Fibroblast of upper back skin (primary cell): Measurements from ENCODE around the gene SLC5A6.

Experiments
- DNase-seq: peaks from one replicate; pipeline ENCODE4 v3.0.0-alpha.2; 2013

Gene SLC5A6

DNA sequence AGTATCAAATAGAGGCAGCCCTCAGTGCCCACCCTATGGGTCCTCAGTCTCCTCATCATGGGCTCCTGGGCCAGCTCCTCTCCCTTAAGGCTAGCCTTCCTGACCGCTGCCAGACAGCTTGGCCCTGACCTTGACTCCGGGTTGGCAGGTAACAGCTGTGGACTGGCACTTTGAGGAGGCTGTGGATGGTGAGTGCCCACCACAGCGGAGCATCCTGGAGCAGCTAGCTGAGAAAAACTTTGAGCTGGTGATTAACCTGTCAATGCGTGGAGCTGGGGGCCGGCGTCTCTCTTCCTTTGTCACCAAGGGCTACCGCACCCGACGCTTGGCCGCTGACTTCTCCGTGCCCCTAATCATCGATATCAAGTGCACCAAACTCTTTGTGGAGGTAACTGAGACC is 24.1 kb upstream of the SLC5A6 start:
- no peak for DNase-seq

DNA sequence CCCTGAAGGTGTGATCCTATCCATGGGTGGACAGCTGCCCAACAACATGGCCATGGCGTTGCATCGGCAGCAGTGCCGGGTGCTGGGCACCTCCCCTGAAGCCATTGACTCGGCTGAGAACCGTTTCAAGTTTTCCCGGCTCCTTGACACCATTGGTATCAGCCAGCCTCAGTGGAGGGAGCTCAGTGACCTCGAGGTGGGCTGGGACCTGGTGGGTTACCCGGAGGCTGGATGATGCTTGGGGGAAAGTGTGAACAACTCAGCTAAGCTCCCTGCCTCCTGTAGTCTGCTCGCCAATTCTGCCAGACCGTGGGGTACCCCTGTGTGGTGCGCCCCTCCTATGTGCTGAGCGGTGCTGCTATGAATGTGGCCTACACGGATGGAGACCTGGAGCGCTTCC is 21.3 kb upstream of the SLC5A6 start:
- no peak for DNase-seq

DNA sequence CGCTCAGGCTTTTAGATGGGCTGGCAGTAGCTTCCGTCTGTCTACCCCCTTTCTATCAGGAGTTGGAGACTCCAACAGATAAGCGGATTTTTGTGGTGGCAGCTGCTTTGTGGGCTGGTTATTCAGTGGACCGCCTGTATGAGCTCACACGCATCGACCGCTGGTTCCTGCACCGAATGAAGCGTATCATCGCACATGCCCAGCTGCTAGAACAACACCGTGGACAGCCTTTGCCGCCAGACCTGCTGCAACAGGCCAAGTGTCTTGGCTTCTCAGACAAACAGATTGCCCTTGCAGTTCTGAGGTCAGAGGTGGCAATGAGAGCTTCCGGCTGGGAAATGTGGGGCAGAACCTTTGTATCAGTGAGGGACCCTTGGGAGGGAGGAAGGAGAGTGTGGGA is 19.9 kb upstream of the SLC5A6 start:
- no peak for DNase-seq

DNA sequence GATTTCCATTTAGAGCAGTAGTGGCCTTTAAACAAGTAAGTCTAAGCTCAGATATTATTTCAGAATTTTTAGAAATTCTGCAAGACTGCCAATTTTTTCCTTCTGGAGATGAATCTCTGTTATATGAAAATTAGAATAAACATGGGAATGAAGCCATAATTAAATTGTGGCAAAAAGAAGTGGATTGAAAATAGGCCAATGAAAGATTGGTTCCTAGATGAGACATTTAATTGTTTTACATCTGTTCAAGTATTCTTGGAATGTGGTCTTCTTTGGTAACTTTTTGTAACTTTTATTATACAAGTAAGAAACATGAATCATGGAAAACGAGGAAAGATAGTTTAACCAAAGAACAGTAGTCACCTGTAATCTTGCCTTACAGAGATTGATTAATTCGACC is 15.4 kb upstream of the SLC5A6 start:
- DNase-seq, result no peak

DNA sequence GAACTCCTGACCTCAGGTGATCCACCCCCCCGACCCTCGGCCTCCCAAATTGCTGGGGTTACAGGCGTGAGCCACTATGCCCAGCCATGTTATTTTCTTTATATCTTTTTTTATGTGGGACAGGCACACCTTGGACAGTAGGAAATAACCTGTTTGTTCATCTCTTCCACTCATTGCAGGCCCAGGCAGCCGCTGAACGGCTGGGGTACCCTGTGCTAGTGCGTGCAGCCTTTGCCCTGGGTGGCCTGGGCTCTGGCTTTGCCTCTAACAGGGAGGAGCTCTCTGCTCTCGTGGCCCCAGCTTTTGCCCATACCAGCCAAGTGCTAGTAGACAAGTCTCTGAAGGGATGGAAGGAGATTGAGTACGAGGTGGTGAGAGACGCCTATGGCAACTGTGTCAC is 13.5 kb upstream of the SLC5A6 start:
- DNase-seq, result no peak

DNA sequence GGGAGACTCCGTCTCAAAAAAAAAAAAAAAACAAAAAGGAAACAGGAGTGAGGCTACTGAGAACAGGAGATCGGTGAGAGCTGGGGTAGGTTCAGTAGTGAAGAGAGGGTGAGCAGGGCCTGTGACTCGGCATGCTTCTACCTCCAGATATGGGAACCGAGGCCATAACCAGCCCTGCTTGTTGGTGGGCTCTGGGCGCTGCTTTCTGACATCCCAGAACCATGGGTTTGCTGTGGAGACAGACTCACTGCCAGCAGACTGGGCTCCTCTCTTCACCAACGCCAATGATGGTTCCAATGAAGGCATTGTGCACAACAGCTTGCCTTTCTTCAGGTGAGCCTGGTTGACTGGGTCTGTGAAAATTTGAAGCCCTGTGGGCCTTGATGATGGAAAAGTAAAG is 11.3 kb upstream of the SLC5A6 start:
- no peak for DNase-seq

DNA sequence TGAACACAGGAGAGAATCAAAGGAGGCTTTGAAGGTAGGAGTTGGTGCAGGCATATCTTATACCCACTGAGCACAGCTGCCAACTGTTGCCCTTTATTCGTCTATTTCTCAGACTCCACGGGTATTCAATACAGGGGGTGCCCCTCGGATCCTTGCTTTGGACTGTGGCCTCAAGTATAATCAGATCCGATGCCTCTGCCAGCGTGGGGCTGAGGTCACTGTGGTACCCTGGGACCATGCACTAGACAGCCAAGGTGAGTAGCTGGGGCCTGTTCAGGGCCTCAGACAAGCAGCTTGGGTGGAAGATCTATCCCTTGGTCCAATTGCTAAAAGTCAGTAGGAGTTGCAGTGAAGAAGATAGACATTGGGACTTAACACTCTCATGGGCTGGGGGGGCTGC is 10.3 kb upstream of the SLC5A6 start:
- no peak for DNase-seq

DNA sequence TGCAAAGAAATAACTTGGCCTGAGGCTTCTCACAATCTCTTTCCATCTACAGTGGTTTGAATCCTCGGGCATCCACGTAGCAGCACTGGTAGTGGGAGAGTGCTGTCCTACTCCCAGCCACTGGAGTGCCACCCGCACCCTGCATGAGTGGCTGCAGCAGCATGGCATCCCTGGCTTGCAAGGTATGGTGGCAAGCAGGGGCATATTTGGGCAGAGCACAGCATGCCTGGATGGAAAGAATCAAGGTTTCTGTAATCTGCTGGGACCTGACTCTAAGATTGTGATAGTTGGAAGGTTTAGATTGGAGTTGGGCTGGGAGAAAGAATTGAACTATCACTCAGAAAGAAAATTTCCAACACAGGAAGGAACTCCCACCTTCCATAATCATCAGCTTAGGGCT is 9.1 kb upstream of the SLC5A6 start:
- DNase-seq, result no peak

DNA sequence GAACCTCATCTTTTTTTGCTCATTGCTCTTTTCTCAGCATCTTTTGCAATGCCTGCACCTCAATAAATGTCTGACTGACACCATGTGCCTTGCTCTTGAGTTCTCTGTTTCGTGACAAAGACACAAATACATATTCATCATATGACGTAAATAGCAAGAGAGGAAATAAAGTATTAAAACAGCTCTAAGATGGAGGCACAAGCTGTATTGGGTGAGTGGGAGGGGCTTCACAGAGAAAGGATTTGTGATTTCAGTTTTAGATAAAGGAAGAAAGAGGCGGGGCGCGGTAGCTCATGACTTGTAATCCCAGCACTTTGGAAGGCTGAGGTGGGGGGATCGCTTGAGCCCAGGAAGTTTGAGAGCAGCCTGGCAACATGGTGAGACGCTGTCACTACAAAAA is 8.0 kb upstream of the SLC5A6 start:
- DNase-seq, result no peak

DNA sequence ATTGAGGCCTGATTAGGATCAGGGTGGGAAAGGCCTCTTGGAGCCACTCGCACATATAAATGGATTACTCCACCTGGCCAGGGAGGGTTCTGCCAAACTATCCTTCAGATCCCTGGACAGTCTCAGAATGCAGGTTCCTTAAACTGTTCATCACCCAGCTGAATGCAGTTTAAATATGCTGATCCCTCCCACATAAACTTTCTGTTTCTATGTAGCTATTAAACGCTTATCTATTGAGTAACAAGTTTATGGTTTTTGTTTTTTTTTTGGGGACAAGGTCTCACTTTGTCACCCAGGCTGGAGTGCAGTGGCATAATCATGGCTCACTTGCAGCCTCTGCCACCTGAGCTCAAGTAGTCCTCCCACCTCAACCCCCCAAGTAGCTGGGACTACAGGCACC is 7.0 kb upstream of the SLC5A6 start:
- no peak for DNase-seq

DNA sequence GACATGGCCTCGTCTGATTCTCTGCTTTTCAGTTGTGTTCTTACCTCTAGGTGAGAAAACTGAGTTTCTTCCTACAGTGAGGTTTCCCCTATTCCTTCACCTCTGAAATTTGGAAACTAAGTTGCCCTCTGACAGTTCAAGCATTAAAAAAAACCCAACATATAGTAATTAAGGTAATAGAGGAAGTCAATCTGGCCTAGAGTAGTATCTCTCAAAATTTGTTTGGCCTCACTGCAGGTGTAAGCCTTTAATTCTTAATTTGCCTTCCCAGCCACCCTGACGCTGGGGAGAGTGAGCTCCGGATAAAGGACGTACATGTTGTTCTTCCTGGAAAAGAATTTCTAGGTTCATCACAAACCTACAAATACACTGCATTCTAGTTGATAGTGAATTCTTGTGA is 6.5 kb upstream of the SLC5A6 start:
- no peak for DNase-seq

DNA sequence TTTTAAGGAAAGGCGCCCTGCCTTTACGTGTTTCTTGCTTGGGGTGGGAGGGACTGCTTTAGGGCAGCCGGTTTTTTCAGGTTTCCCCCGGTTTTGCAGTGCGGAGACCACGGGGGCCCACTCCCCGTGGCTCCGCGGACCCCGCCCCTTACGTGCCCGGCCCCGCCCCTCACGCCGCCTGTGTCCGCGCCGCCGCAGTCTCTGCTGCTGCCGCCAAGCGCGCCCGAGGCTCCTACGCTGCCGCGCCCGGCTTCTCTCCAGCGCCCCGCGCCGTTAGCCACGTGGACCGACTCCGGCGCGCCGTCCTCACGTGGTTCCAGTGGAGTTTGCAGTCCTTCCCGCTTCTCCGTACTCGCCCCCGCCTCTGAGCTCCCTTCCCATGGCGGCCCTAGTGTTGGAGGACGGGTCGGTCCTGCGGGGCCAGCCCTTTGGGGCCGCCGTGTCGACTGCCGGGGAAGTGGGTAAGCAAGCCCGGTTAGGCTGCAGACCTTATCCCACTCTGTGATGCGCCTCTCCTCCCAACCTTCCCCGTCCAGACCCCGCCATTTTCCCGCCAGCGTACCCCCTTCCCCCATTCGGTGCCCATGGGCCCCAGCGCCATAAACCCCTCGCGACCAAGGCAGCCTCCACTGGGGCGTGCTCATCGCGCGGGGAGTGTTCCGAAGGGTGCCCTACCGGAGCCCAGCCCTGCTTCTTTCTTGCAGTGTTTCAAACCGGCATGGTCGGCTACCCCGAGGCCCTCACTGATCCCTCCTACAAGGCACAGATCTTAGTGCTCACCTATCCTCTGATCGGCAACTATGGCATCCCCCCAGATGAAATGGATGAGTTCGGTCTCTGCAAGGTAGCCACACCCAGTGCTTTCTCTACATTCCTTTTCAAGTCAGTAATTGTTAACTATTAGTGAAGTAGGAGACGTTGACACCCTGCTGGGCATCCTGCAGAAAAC is 5.4 kb upstream of the SLC5A6 start, which contains the start of gene CAD:
TSS of gene CAD (plus strand) at position 197 of the 949 bp plus-strand sequence. CDS start at position 380, 183 bp downstream.
- peak; percentile 81 for DNase-seq

DNA sequence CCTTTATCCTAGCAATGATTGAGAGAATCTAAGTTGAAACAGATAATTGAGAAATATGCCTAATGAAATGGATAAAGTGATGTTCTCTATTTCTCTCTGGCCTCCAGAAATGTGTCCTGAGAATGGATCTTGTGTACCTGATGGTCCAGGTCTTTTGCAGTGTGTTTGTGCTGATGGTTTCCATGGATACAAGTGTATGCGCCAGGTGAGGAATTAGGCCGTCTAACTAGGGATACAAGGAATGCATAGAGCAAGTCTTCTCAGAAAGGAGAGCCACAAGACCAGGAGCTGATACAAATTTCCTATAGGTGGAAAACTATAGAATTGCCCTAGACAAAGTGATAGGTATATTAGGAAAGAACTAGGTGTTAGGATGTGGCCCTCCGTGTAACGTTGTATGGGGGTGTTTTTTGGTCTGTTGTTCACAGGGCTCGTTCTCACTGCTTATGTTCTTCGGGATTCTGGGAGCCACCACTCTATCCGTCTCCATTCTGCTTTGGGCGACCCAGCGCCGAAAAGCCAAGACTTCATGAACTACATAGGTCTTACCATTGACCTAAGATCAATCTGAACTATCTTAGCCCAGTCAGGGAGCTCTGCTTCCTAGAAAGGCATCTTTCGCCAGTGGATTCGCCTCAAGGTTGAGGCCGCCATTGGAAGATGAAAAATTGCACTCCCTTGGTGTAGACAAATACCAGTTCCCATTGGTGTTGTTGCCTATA is 4.5 kb upstream of the SLC5A6 start:
- no peak for DNase-seq

DNA sequence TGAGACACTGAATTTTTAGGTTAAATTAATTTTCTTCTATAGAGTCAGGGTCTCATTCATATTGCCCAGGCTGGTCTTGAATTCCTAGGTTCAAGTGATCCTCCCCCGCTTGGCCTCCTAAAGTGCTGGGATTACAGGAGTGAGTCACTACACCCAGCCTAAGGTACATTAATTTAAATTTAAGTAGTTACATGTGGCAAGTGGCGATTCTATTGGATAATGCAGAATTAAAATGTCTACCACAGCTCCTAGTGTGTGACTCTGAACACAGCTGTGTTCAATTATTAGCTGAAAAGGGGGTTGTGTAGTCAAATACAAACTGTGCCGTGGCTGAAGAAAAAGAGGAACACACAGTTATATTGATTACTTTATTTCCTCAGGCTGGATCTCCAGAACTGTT is 2.9 kb upstream of the SLC5A6 start:
- DNase-seq, result peak; percentile 88

DNA sequence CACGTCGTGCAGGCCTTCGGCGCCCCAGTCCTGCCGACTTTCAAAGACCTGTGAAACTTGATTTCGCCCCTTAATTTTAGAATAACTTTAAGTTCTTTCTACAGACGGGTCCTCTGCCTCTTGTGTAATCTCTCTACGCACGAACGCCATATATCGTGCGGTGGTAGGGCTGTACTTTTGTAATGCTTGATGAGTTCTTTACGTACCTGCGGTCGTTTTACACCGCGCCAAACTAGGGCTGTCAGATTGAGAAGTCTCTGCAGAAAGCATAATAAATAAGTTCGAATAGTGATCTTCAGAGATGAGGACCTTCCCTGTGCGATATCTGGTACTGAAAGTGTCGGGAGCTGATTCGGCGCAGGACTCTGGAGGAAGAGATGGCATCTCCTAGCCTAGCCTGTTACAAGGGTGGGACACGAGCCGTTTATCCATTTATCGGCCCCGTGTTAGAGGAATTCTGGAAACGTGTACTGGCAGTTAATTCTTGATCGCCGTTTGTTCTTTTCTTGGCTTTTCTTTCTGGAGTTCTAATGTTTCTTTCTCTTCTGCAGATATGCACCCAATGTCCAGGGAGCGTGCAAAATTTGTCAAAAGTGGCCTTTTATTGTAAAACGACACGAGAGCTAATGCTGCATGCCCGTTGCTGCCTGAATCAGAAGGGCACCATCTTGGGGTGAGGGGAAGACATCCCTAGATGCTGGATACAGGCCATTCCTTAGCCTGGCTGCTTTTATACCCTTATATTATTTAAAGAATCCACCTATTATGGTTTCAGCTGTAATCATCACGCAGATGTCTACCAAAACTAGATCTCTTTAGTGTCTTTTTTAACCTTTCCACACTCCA is 781 bp upstream of the SLC5A6 start:
- DNase-seq, result peak; percentile 58

DNA sequence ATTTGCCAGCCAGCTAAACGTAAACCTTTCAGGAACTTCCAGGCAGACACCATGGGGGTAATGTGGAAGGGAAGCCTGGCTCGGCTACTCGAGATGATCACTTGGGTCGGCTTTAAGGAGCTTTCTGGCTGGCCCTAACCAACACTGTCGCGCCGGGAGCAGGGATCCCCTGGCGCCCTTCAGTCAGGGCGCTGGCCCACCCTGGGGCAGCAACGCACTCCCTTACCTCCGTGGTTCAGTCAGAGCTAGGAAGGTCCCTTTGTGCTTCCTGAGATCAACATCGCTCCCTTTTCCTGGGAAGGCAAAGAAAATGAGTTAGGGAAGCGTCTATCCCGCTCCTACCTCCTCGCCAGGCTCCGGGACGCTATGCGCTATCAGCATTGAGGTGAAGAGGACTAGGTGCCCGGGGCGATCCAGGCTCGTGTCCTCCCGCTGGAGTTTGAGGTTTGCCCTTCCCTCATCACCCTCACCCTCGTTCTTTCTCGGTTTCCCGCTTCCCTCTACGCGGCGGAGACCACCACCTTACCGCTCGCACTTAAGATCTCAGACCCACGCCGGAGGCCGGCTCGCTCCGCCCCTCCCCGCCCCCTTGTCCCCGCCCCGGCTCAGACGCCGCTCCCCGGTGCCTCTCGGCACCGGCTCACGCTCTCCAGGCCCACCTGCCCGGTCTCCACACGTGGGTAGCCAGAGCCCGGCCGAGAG is 676 bp downstream of the SLC5A6 start:
- no peak for DNase-seq

DNA sequence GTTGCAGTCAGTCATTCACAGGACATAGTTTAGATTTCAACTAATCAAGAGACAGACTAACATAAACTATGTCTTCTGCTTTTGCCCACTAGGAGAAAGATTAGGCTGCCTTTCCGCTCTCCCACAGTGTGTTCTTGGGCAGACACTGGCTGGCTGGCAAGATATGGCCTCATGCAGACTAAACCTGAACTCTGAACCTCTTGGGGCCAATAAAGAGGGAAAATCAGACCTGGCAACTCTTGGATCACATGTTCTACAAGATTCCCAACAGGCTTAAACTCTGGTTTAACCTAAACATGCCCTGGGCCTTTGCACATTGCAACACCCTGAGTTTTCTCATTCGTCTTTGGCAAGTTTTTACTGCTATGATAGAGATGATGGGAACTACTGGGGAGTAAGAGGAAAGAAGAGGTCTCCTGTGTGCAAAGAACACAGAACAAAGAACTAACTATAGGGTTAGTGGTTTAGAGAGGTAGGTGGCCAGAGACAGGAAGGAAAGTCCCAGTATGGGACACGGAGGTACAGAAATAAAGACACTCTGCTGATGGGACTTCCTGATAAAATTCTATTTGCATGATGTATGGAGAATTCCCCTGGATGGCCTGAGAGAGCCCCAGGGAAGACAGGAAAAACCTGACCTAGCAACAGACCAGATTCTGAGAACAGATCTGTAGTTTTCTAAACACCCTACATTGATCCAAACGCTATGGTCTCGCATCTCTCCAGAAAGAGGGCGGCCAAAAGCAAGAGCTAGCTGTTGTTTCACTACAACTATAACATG is 2.3 kb downstream of the SLC5A6 start:
- DNase-seq, result no peak

DNA sequence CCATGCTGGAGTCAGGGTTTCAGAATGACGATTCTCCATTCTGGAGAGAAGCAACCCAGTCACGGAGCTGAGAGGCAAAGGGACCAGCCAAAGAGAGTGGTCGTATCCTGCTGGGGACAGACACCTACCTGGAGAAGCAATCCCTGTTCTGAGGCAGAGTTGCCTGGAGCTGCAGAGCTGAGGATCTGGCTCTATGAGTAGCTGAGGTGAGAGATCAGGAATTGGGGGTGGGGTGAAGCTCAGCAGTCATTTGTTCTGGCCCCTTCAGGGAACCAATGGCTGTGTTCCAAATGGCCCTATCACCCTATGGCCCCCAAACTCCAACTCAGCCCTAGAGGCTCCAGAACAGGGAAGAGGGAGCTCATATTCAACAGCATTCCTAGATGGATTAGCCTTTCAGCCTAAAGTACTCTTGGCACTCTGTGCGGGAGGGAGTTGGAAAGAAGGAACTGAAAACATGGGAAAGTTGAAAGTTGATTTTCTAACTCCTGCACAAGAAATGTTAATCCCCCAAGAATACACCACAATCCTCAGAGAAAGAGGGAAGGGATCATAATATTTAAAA is 3.5 kb downstream of the SLC5A6 start:
- no peak for DNase-seq

DNA sequence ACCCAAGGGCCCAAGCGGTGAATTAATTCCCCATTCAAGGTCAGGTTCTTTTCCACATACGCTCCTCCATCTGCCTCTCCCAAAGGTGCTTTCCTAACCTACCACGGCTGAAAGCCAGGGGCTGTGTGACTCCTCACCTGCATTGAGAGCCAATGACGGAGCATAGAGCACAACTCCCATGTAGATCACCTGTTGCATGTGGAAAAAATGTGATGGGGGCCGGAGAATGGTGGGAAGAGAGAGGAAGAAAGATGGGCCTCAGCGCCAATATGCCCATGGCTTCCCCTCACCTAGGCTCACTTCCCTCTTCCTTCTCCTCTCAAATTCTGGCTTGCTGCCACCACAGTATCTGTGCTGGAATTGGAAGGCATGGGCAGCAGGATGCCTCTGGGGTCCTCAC is 5.7 kb downstream of the SLC5A6 start:
- DNase-seq, result no peak

DNA sequence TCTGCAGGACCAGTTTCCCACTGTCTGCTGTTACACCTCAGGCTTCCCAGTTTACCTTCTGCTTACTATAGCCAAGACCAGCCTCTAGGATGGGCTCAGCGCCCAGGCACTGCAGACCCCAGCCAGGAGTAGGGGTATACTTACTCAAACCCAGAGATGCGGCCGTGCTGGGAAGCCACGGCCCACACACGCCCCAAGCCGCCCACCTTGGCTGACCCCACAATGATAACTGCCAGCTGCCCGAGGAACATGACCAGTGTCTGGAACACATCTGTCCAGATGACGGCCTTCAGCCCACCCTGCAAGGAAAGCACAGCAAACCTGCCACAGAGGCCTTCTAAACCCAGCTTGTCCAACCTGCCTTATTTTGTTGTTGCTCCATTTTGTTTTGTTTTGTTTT is 6.9 kb downstream of the SLC5A6 start:
- no peak for DNase-seq

DNA sequence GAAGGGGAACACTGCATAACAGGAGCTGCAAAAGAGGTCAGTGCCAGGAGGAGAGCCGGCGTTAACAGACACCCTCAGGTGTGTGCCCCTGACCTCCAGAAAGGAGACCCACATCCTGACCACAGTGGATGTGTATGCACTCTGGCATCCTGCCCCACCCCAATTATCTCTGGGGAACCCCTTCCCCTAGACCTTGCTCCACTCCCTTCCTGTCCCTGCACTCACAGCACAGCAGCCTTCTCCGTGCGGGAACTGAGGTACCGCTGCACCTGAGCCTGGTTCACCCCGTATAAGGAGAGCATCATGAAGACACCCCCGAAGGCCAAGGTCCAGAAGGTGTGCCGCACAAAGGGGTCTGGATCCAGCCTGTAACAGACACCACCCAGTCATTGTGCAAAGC is 7.5 kb downstream of the SLC5A6 start:
- no peak for DNase-seq
